K562 (cell line): ENCODE data around the gene ERC2.

Experiments
- CBX8 ChIP-seq: fragments of 200-600 bp; sonication (generic); IDR thresholded peaks from 2 replicates; pipeline ENCODE4 v1.6.1; 2012; ENCODE audit warnings: borderline replicate concordance, mixed run types, low read depth, mild to moderate bottlenecking, moderate library complexity, mixed read lengths, low read length, control low read depth, inconsistent platforms; ENCODE audit not compliant: poor library complexity, severe bottlenecking; ENCODE audit errors: extremely low read depth
- CEBPB ChIP-seq: fragments of 450-650 bp; IDR thresholded peaks from 2 replicates; pipeline ENCODE4 v1.6.1; 2016; ENCODE audit warnings: missing genetic modification characterization, missing compliant biosample characterization
- CREB3L1 ChIP-seq: fragments of 450-650 bp; IDR thresholded peaks from 2 replicates; pipeline ENCODE4 v1.6.1; 2014; ENCODE audit warnings: low read depth, mild to moderate bottlenecking, moderate library complexity, borderline replicate concordance
- GATAD2A ChIP-seq: fragments of 450-650 bp; IDR thresholded peaks from 2 replicates; pipeline ENCODE4 v1.6.1; 2017
- KLF16 ChIP-seq: IDR thresholded peaks from 2 replicates; pipeline ENCODE4 v1.6.1; 2016; ENCODE audit warnings: antibody characterized with exemption
- RFX5 ChIP-seq: IDR thresholded peaks from 2 replicates; pipeline ENCODE4 v1.6.1; 2011; ENCODE audit warnings: low read depth, mild to moderate bottlenecking, improper control_type of control experiment, low read length
- ZNF354B ChIP-seq: fragments of 250-450 bp; sonication (Bioruptor Pico); IDR thresholded peaks from 2 replicates; pipeline ENCODE4 v1.4.0; 2020
- TF ChIP-seq, protein P1 (sequence below): fragments of 450-650 bp; IDR thresholded peaks from 2 replicates; pipeline ENCODE4 v1.6.1; 2016; ENCODE audit warnings: mild to moderate bottlenecking

DNA sequence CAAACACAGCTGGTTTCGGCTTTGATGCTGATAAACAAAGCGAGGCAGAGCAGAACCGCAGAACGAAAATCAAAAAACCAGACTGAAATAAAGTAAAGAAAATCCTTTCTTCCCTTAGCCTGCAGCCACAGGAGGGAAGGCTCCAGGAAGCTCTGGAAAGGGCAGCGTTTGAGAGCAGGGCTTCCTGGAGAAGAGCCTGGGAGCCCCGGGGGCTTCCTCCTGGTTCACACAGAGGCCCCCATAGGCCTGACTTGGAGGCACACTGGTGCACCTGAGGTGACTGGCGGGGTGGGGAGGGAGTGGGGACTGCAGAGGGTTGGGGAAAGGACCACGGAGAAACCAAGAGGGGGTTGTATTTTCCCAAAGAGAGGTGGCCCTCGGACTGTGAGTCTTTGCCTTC is 882.4 kb downstream of the ERC2 start:
- TF ChIP-seq CREB3L1 (no peak), ZNF354B (CRISPR knock-in tag) (no peak), CBX8 (no peak), KLF16 (no peak), CEBPB (tag) (no peak), GATAD2A (no peak), RFX5 (no peak)
- TF ChIP-seq, protein P1, sequence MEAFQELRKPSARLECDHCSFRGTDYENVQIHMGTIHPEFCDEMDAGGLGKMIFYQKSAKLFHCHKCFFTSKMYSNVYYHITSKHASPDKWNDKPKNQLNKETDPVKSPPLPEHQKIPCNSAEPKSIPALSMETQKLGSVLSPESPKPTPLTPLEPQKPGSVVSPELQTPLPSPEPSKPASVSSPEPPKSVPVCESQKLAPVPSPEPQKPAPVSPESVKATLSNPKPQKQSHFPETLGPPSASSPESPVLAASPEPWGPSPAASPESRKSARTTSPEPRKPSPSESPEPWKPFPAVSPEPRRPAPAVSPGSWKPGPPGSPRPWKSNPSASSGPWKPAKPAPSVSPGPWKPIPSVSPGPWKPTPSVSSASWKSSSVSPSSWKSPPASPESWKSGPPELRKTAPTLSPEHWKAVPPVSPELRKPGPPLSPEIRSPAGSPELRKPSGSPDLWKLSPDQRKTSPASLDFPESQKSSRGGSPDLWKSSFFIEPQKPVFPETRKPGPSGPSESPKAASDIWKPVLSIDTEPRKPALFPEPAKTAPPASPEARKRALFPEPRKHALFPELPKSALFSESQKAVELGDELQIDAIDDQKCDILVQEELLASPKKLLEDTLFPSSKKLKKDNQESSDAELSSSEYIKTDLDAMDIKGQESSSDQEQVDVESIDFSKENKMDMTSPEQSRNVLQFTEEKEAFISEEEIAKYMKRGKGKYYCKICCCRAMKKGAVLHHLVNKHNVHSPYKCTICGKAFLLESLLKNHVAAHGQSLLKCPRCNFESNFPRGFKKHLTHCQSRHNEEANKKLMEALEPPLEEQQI: no peak
